Thoracic aorta (tissue), 2 donors: Measurements from ENCODE around the gene PLA2G6. TPM values are rescaled to one million over a fixed set of nuclear protein-coding genes. Genes with fewer than 3 reads are reported as not detected.

Source experiments
- ATAC-seq: fragments of 150-250 bp; one replicate; pipeline ENCODE4 v1.8.0; 2017; ENCODE audit warnings: low read depth; ENCODE audit not compliant: insufficient number of reproducible peaks, low FRiP score
- DNase-seq: peaks from one replicate; pipeline ENCODE4 v3.0.0-alpha.2; 2020; ENCODE audit warnings: low spot score
- H3K27ac ChIP-seq, 2 donors: fragments of 200-600 bp; sonication (generic); 1 replicate in 1 of 2; 2 replicates in 1 of 2; pipeline ENCODE4 v1.5.1; 2016; ENCODE audit warnings: mild to moderate bottlenecking in 2 of 2, moderate library complexity in 2 of 2
- H3K27me3 ChIP-seq: fragments of 200-600 bp; sonication (generic); replicated peaks from 2 replicates; pipeline ENCODE4 v1.6.0; 2016; ENCODE audit warnings: mild to moderate bottlenecking; ENCODE audit not compliant: insufficient read depth
- H3K36me3 ChIP-seq: fragments of 200-600 bp; sonication (generic); one replicate; pipeline ENCODE4 v1.5.1; 2016
- H3K4me1 ChIP-seq, 2 donors: fragments of 200-600 bp; sonication (generic); 1 replicate in 1 of 2; 2 replicates in 1 of 2; pipeline versions ENCODE4 v1.5.1 to v1.6.0; 2016; ENCODE audit warnings: low read depth in 2 of 2, mild to moderate bottlenecking in 1 of 2; ENCODE audit not compliant: control insufficient read depth in 1 of 2
- H3K4me3 ChIP-seq: fragments of 200-600 bp; sonication (generic); 2 replicates; pipeline ENCODE4 v1.5.1; 2016; ENCODE audit warnings: mild to moderate bottlenecking
- H3K9me3 ChIP-seq: fragments of 200-600 bp; sonication (generic); 2 replicates; pipeline ENCODE4 v1.5.1; 2016
- CTCF ChIP-seq: fragments of 200-600 bp; sonication (generic); IDR thresholded peaks from one replicate; pipeline ENCODE4 v1.5.1; 2019; ENCODE audit warnings: antibody characterized with exemption
- total RNA-seq, 2 donors: library from RNA; depleted of rRNA; stranded (reverse); fragments of >200 nt; gene quantifications; one replicate each; pipeline versions ENCODE4 v1.1.0 to v1.2.3, GENCODE V29; 2016

The PLA2G6 gene
- total RNA-seq, 2 donors from 2014 or later: 27.4 to 50.4 TPM

- no peak overlapping the region for H3K27ac ChIP-seq
- no peak for ATAC-seq
- TF ChIP-seq CTCF: no peak
- H3K9me3 ChIP-seq: no peaks in the 10 kb centered on the region
- DNase-seq: no peak
- H3K36me3 ChIP-seq: peaks cover 3% of the 10 kb centered on the region
- H3K4me1 ChIP-seq: peaks cover 0 to 14% of the 10 kb centered on the region in 2 donors
- no peaks in the 10 kb centered on the region for H3K27me3 ChIP-seq
- no peak overlapping the region for H3K4me3 ChIP-seq
These were observed 51.8 kb downstream of the PLA2G6 start for GRCh38 chr22:38129856-38130255.

- H3K4me1 ChIP-seq: peaks cover 0 to 14% of the 10 kb centered on the region in 2 donors
- no peaks in the 10 kb centered on the region for H3K27me3 ChIP-seq
- no peak for TF ChIP-seq CTCF
- no peaks in the 10 kb centered on the region for H3K9me3 ChIP-seq
- DNase-seq: no peak
- H3K36me3 ChIP-seq: peaks cover 3% of the 10 kb centered on the region
- no peak overlapping the region for H3K4me3 ChIP-seq
- no peak for ATAC-seq
- no peak overlapping the region for H3K27ac ChIP-seq
These were observed 52.6 kb downstream of the PLA2G6 start for GRCh38 chr22:38129021-38129420.

- no peaks in the 10 kb centered on the region for H3K9me3 ChIP-seq
- no peak overlapping the region for H3K27ac ChIP-seq
- TF ChIP-seq CTCF: no peak
- H3K4me3 ChIP-seq: no peak overlapping the region
- no peak for DNase-seq
- H3K4me1 ChIP-seq: peaks cover 0 to 14% of the 10 kb centered on the region in 2 donors
- no peaks in the 10 kb centered on the region for H3K27me3 ChIP-seq
- peaks cover 3% of the 10 kb centered on the region for H3K36me3 ChIP-seq
- no peak for ATAC-seq
These were observed 53.8 kb downstream of the PLA2G6 start for GRCh38 chr22:38127869-38128268.

GRCh38 chr22:38126928-38127668 is 54.5 kb downstream of the PLA2G6 start:
- DNase-seq (no peak), ATAC-seq (no peak)
- H3K4me1 ChIP-seq: peaks cover 0 to 14% of the 10 kb centered on the region in 2 donors
- TF ChIP-seq CTCF: no peak
- H3K9me3 ChIP-seq: no peaks in the 10 kb centered on the region
- H3K4me3 ChIP-seq: no peak overlapping the region
- H3K27me3 ChIP-seq: no peaks in the 10 kb centered on the region
- H3K27ac ChIP-seq: no peak overlapping the region
- H3K36me3 ChIP-seq: peaks cover 3% of the 10 kb centered on the region

GRCh38 chr22:38125751-38126201 is 55.9 kb downstream of the PLA2G6 start:
- Histone ChIP-seq H3K27me3 (no peaks in the 10 kb centered on the region), H3K27ac (no peak overlapping the region), H3K4me1 (peaks cover 0 to 4% of the 10 kb centered on the region in 2 donors), H3K9me3 (no peaks in the 10 kb centered on the region), H3K4me3 (no peak overlapping the region), H3K36me3 (peaks cover 3% of the 10 kb centered on the region)
- TF ChIP-seq CTCF: no peak
- ATAC-seq: no peak
- DNase-seq: no peak
